Measurements from ENCODE around the gene DDR1.

The DDR1 gene

DNA sequence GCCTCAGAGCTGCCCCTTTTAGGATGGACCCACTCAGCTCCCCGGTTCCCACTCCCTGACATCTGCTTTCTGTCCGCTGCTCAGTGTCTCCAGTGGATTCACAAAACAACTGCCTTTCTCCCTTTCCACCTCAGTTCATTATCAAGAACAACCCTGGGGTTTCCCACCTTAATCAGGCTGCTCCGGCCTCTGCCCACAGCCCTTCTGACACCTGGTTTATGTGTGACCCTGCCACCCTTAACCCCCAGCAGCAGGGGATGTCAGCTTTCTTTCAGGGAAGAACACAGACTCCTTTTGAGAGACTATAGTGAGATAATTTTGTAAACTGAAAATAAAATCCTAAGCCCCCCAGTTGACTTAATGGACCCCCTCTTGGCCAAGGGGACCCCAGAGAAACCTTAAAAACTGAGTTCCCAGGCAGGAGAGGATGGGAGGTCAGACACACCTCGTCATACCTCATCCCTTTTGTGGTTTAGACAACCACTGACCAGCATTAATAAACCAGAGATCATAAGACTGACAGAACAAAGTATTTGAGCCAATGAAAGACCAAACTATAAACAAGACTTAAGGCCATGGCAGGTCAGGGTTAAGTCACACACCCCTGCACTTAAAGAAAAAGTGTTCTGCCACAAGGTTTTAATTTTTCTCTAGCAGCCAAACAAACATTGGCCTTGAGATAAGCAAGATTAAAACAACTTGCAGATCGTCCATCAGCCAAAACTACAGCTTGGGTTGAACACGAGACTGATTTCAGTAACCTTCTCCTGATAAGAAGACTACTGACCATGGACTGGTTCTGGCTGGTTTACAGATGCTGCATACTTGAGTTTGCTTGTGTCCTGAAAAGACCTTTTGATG, 42.4 kb upstream of the DDR1 start:
- CTCF ChIA-PET: interaction anchor here (1.6 kb wide), 1 partner anchor 13 kb away, joined by 4 read pairs; no protein-coding TSS in a partner anchor
- no peak for DNase-seq (ENCODE audit: extremely low spot score)
- POLR2A ChIA-PET: interaction anchor here (2.4 kb wide), 1 partner anchor 15 kb away, joined by 12 read pairs; no protein-coding TSS in a partner anchor
- TF ChIP-seq HDGF (IDR thresholded peaks at IDR 0.05; ENCODE audit: borderline replicate concordance) (no peak), BHLHE40 (IDR thresholded peaks at IDR 0.05; ENCODE audit: borderline replicate concordance) (no peak), CTBP1 (IDR thresholded peaks at IDR 0.05; ENCODE audit: borderline replicate concordance) (no peak), FOXM1 (IDR thresholded peaks at IDR 0.05; ENCODE audit: borderline replicate concordance) (no peak)

DNA sequence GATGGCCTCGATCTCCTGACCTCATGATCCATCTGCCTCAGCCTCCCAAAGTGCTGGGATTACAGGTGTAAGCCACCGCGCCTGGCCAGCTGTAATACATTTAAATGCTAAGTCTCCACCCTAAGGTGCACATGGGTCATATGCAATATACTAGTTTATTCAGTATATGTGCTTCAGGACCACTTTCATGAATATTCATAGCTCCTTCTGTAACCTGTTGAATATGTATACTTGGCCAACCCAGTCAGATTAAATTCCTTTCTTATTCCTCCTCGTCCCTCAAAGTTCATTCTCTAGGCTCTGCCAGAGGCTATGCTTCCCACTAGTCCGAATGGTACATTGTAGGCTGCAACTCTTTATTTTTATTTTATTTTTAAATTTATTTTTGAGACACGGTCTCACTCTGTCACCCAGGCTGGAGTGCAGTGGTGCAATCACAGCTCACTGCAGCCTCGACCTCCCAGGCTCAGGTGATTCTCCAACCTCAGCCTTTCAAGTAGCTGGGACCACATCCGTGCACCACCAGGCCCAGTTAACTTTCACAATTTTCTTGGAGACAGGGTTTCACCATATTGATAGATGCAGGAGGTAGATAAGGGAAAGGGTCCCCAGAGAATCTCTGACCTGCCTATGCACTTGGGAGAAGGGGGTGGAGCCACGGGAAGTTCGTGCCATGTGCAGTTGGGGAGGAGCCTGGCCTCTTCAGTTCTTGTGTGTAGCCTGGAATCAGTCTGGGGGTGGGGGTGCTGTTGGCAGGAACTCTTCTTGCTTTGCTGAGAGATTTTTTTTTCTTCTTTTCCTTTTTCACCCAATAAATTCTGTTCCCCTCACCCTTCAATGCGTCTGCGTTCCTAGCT, 41.3 kb upstream of the DDR1 start:
- ChIA-PET CTCF (interaction anchor here (1.1 to 1.6 kb wide), 3 partner anchors 14 to 73 kb away, joined by 4 to 6 read pairs (median 4); no protein-coding TSS in a partner anchor), POLR2A (interaction anchor here (2.4 kb wide), 1 partner anchor 14 kb away, joined by 12 read pairs; no protein-coding TSS in a partner anchor)
- DNase-seq (ENCODE audit: extremely low spot score): no peak
- TF ChIP-seq SP1 (IDR thresholded peaks at IDR 0.05) (no peak), ZNF384 (IDR thresholded peaks at IDR 0.05) (no peak), ARNT (IDR thresholded peaks at IDR 0.05) (no peak), FOXK2 (IDR thresholded peaks at IDR 0.05) (no peak), ELF4 (IDR thresholded peaks at IDR 0.05) (no peak), FOXA1 (IDR thresholded peaks at IDR 0.05) (no peak), LEF1 (IDR thresholded peaks at IDR 0.05; ENCODE audit: borderline replicate concordance) (no peak), BHLHE40 (IDR thresholded peaks at IDR 0.05; ENCODE audit: borderline replicate concordance) (no peak), HDGF (IDR thresholded peaks at IDR 0.05; ENCODE audit: borderline replicate concordance) (no peak), FOXM1 (IDR thresholded peaks at IDR 0.05; ENCODE audit: borderline replicate concordance) (no peak), L3MBTL2 (conservative IDR thresholded peaks at IDR 0.05) (no peak), SUZ12 (IDR thresholded peaks at IDR 0.05) (no peak), NFRKB (IDR thresholded peaks at IDR 0.05) (no peak)
- TF ChIP-seq, protein P1, sequence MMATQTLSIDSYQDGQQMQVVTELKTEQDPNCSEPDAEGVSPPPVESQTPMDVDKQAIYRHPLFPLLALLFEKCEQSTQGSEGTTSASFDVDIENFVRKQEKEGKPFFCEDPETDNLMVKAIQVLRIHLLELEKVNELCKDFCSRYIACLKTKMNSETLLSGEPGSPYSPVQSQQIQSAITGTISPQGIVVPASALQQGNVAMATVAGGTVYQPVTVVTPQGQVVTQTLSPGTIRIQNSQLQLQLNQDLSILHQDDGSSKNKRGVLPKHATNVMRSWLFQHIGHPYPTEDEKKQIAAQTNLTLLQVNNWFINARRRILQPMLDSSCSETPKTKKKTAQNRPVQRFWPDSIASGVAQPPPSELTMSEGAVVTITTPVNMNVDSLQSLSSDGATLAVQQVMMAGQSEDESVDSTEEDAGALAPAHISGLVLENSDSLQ (IDR thresholded peaks at IDR 0.05): no peak

DNA sequence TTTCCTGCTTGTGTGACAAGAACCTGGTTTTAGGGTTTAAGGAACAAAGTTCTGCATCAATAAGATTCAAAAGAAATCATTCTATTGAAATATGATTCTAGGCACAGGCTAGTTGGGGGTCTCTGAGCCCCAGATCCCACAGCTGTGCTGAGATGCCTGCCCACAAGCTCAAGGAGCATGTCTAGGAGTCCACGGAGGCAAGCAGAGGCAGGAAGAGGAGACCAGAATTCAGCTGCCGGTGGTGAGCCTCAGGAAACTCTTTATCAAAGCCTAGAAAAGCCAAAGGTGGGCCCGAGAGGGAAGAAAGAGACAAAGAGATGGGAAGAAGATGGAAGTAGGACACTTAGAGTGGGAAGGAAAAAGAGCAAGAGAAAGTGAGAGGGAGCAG, 40.7 kb upstream of the DDR1 start:
- POLR2A ChIA-PET: interaction anchor here (2.4 kb wide), 1 partner anchor 13 kb away, joined by 12 read pairs; no protein-coding TSS in a partner anchor
- DNase-seq (ENCODE audit: extremely low spot score): no peak
- CTCF ChIA-PET: interaction anchor here (0.9 to 1.3 kb wide), 3 partner anchors 15 to 72 kb away, joined by 3 to 6 read pairs (median 4); no protein-coding TSS in a partner anchor
- TF ChIP-seq ELF4 (IDR thresholded peaks at IDR 0.05) (no peak), LEF1 (IDR thresholded peaks at IDR 0.05; ENCODE audit: borderline replicate concordance) (no peak), TARDBP (IDR thresholded peaks at IDR 0.05) (no peak), L3MBTL2 (conservative IDR thresholded peaks at IDR 0.05) (no peak), SUZ12 (IDR thresholded peaks at IDR 0.05) (no peak), SP1 (IDR thresholded peaks at IDR 0.05) (no peak), ARNT (IDR thresholded peaks at IDR 0.05) (no peak), BHLHE40 (IDR thresholded peaks at IDR 0.05; ENCODE audit: borderline replicate concordance) (no peak), FOXK2 (IDR thresholded peaks at IDR 0.05) (no peak), FOXM1 (IDR thresholded peaks at IDR 0.05; ENCODE audit: borderline replicate concordance) (no peak), HDGF (IDR thresholded peaks at IDR 0.05; ENCODE audit: borderline replicate concordance) (no peak)

DNA sequence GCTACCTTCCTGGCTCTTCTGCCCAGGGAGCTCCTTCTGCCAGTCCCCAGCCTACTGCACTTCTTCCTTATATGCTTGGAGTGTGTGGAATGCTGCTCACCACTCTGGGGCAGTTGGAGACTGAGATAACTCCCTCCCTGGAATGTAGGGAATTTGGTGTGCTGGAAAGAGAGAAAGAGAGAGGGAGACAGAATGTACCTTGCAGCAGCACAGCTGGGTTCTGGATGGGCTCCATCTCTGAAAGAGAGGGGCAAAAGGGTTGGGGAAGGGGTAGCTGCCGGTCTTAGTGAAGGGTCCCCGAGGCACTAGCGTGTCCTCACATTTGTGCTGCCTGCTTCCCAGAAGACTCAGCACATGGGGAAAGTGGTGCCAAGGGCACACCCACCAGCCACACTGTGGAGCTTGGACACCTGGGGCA, 40.2 kb upstream of the DDR1 start:
- ChIA-PET CTCF (interaction anchor here (0.9 to 1.3 kb wide), 2 partner anchors 15 to 72 kb away, joined by 3 to 4 read pairs; no protein-coding TSS in a partner anchor), POLR2A (interaction anchor here (1.1 to 2.4 kb wide), 2 partner anchors 12 to 64 kb away, joined by 3 to 12 read pairs; partner anchors contain the start of gene GTF2H4)
- no peak for DNase-seq (ENCODE audit: extremely low spot score)
- TF ChIP-seq ELF4 (IDR thresholded peaks at IDR 0.05) (no peak), ZNF384 (IDR thresholded peaks at IDR 0.05) (no peak), NFRKB (IDR thresholded peaks at IDR 0.05) (no peak), LEF1 (IDR thresholded peaks at IDR 0.05; ENCODE audit: borderline replicate concordance) (no peak), HDGF (IDR thresholded peaks at IDR 0.05; ENCODE audit: borderline replicate concordance) (no peak), SUZ12 (IDR thresholded peaks at IDR 0.05) (no peak)

DNA sequence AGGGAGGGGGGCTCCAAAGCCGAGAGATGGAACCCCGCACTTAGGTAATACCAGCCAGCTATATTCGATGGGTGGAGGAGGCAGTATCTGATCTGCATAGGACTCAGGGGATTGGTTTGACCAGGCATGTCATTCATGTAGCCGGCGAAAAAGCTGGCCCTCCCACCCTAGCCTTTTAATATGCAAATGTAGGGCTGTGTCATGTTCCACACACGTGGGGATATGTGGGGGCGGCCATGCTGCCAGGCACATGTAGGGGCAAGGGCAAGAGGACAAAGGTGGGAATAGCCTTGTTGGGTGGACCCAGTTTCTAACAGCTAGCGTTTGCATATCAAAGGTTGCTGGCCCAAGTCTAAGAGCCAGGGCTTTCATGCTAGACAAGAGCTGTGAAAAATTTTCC, 39.1 kb upstream of the DDR1 start:
- TF ChIP-seq ELF4 (IDR thresholded peaks at IDR 0.05): no peak
- TF ChIP-seq, protein P1 (IDR thresholded peaks at IDR 0.05): peak; percentile 44; the same call in 1 of the 2 replicates
- ChIA-PET CTCF (no interaction called here), POLR2A (interaction anchor here (1.1 kb wide), 1 partner anchor 63 kb away, joined by 3 read pairs; the partner anchor contains the start of gene GTF2H4)
- DNase-seq (ENCODE audit: extremely low spot score): no peak

DNA sequence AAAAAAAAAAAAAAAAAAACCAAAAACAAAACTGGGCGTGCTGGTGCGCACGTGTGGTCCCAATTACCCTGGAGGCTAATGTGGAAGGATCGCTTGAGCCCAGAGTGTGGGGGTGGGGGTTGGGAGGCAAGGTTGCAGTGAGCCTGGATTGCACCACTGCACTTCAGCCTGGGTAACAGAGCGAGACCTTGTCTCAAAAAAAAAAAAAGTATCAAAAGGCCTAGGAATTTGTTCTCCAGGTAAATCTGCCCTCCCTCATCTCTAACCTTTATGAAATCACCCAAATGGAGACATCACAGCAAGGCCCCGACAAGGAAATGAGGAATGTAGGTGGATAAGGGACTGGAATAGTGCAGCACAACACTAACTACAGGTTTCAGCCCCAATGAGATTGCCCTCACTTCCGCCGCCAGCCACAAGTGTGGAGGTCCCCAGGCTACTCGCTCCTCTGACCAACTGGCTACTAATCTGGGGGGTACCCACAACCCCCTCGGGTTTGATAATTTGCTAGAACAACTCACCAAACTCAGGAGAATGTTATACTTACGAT, 36.8 kb upstream of the DDR1 start:
- TF ChIP-seq FOXM1 (IDR thresholded peaks at IDR 0.05; ENCODE audit: borderline replicate concordance) (no peak), SP1 (IDR thresholded peaks at IDR 0.05) (no peak), ZNF384 (IDR thresholded peaks at IDR 0.05) (no peak), L3MBTL2 (conservative IDR thresholded peaks at IDR 0.05) (no peak)
- ChIA-PET CTCF (no interaction called here), POLR2A (no interaction called here)
- no peak for DNase-seq (ENCODE audit: extremely low spot score)
